HPDE6-E6E7 (cell line): Measurements from ENCODE around the gene TOMT.
A peak's percentile ranks its signal among the peaks of the same experiment; 100 is the strongest.
"Not testable (repeated sequence)": the region's sequence is repeated elsewhere in the genome, so short reads cannot be mapped to it uniquely, and the experiment has no call there.

Experiments used
- DNase-seq: peaks from one replicate; pipeline ENCODE4 v3.0.0; 2011; ENCODE audit warnings: missing footprints; ENCODE audit errors: extremely low spot score

The TOMT gene

DNA sequence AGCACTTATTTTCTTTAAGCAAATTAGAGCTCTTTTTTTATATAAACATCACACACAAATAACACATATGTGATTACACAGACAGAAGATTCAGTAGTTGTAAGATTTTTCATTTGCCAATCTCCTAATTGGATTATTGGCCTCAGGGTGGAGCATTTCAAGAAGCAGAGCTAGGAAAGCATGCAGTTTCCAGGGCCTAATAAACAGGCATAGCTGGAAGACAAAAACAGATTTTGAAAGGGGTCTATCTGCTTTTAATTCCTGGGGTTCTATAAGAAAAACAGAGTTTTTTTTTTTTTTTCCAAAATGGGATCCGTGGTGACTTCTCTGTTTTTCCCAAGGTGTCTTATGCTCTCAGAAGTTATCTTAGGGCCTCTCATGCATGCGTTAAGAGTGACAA lies 22.2 kb downstream of the TOMT start:
- DNase-seq = no peak

DNA sequence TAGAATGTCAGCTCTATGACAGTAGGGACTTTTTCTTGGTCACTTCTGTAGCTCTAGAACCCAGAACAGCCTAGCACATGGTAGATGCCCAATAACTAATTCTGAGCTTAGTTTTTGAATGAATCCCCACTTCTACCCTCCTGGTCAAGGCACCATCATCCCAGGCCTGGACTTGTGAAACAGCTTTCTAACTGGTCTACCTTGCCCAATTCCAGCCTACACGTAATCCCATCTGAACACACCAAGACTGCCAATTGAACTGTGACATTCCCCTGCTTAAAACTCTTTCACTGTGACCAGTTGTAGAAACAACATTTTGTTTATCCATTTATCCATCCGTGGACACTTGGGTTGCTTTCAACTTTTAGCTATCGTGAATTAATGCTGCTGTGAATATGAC lies 23.7 kb downstream of the TOMT start:
- no peak for DNase-seq

DNA sequence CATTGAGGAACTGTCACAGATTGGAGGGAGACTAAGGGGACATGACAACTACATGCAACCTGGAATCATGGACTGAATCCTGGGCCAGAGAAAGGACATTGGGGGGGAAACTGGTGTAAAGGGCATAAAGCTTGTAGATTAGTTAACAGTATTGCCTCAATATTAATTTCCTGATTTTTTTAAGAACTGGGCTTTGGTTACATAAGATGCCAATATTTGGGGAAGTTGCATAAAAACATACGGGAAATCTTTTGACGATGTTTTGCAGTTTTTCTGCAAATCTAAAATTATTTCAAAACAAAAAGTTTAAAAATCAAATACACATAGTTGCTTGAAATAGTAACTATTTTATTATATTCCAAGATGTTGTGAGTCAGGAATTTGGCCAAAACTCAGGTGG lies 26.9 kb downstream of the TOMT start:
- DNase-seq = no peak

DNA sequence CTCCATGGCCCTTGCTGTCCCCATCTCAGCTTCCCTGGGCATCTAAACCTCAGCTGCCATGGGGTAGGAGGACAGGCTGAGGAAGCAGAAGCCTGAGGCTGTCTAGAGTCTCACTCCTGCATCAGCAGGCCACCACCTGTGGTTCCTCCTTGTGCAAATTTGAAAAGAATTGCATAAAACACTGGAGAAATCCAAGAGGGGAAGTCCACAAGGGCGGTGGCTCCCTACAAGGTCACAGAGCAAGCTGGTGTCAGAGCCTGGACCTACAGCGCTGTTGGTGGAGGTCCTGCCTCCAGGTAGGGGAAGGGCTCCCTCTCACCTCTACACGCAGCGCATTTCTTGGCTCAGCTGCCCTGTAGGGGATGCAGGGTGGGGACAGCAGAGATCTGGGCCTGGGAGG lies 29.7 kb downstream of the TOMT start, which contains the start of gene FOLR3:
FOLR3 (plus strand) TSS at position 253 of the 400 bp plus-strand sequence. CDS start 228 bp downstream, outside the sequence.
- DNase-seq = not testable (repeated sequence)

DNA sequence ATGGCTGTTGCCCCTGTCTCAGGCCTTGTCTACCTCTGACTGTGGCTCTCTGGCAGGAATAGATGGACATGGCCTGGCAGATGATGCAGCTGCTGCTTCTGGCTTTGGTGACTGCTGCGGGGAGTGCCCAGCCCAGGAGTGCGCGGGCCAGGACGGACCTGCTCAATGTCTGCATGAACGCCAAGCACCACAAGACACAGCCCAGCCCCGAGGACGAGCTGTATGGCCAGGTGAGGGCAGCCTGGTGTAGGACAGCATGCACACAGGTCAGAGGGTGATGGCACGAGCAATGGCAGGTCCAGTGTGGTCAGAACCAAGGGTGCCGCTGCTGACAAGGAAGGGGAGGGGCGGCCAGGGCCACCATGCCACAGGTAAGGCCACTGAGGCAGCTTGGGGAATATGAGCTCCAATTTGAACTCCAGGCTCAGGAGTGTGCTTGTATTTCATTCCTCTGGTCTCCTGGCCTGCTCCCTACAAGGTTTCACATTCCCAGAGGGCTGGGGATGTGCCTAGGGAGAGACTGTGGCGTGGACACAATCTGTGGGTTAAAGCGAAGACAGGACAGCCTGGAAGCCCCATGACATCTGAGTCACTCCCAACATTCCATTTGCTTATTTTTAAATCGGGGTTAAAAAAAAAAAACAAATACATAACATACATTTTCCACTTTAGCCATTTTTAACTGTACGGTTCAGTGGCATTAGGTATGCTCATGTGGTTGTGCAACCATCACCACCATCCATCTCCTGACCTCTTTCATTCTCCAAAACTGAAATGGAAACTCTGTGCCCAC lies 30.4 kb downstream of the TOMT start:
- no peak for DNase-seq

DNA sequence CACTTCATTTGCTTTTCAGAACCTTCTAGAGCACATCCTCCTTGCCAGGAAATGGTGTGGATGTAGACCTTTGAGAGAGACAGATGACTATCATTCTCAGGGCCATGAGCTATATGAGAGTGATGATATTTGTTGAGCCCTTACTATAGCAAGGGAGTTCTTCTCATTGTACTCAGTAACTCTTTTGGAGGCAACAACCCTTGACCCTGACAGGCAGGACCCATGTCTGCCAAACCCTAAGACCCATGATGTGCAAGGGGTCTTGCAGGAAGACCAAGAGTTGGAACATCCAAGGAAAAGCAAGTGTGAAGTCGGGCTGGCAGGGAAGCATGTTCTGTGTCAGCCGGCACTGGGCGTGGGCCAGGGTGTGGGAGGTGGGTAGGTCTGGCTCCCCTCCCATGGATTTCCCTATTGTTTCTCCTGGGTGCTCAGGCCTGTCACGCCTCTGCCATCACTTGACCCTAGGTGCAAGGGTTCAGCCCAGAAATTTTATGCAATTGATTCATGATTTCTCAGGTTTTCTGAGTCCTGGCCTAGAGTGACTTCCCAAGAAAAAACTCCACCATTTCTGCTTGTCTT lies 31.0 kb downstream of the TOMT start:
- no peak for DNase-seq

DNA sequence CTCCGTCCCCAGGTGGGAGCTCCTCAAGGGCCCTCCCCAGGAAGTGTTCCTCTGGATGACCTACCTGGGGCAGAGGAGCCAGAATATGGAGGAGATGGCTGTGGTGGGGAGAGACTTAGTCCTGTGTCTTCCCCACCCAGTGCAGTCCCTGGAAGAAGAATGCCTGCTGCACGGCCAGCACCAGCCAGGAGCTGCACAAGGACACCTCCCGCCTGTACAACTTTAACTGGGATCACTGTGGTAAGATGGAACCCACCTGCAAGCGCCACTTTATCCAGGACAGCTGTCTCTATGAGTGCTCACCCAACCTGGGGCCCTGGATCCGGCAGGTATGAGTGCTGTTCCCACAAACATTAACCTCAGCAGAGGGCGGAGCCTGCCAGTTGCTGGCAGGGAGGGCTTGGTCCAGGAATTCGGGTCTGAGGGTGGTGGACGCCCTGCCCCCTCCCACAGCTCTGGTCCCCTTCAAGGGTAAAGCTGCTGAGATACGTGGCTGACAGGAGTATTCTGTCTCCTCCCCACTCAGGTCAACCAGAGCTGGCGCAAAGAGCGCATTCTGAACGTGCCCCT lies 33.2 kb downstream of the TOMT start:
- no peak for DNase-seq

DNA sequence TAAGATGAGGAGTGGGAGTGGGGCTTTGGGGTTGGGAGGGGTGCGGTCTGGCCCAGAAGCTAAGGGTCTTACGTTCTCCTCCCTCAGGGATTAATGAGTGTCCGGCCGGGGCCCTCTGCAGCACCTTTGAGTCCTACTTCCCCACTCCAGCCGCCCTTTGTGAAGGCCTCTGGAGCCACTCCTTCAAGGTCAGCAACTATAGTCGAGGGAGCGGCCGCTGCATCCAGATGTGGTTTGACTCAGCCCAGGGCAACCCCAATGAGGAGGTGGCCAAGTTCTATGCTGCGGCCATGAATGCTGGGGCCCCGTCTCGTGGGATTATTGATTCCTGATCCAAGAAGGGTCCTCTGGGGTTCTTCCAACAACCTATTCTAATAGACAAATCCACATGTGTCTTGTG lies 33.8 kb downstream of the TOMT start:
- DNase-seq = no peak

DNA sequence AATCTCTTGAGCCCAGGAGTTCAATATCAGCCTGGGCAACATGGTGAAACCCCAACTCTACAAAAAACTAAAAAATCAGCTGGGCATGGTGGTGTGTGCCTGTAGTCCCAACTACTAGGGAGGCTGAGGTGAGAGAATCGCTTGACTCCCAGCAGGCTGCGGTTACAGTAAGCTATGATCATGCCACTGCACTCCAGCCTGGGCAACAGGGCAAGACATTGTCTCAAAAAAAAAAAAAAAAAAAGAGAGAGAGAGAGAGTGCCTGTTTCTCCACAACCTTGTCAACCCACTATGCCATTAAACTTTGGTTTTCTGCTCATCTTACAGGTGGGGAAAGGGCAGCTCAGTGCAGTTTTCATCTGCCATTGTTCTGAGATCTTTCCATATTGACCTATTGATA lies 34.9 kb downstream of the TOMT start:
- DNase-seq = no peak

DNA sequence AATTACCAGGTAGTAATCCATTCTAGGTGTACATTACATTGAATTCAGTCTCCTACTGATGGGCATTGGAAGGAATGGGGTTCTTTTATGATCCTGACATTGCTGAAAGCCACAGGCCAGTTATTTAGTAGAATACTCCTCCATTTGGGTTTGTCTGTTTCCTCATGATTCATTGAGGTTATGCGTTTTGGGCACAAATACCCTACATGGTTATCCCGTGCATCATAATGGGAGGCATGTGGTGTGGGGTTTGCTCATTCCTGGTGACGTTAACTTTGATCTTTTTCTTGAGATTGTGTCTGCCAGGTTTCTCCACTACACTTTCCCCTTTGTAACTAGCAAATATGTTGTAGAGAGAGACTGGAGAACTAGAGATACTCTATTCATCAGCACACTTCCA lies 35.3 kb downstream of the TOMT start:
- peak; percentile 70 for DNase-seq

DNA sequence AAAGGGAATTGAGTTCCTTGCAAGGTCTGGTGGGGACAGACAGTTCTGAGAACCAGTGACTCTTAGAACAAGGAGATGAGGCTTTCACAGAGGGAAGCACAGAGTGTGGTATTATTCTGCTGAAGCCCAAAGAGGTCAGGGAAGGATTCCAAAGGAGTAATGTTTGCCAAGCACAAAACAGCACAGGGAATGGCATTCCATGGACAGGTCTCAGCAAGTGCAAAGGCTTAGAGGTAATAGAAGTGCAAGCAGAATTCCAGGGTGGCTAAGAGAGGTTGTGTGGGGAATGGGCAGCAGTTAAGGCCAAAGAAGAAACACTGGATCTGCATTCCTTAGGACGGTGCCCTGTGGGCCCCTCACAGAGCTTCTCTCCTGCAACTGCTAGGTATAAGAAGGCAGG lies 36.4 kb downstream of the TOMT start:
- DNase-seq = not testable (repeated sequence)

DNA sequence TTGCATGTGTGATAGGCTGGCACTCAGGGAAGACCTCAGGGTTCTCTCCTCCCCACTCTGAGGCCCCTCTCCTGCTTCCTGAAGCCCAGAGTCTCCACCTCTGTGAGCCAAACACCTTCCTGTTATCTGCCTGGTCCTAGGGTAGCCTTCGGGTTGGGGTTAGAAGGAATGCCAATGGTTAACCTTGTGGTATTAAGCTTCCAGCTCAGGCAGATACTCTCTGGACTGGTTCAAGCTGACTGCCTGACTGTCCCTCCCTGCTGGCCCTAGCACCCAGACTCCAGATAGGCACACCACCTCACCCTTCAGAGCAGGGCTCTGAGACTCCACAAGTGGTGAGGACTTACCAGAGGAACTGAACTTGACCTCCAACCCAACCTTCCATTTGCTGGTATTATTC lies 36.8 kb downstream of the TOMT start:
- not testable (repeated sequence) for DNase-seq

DNA sequence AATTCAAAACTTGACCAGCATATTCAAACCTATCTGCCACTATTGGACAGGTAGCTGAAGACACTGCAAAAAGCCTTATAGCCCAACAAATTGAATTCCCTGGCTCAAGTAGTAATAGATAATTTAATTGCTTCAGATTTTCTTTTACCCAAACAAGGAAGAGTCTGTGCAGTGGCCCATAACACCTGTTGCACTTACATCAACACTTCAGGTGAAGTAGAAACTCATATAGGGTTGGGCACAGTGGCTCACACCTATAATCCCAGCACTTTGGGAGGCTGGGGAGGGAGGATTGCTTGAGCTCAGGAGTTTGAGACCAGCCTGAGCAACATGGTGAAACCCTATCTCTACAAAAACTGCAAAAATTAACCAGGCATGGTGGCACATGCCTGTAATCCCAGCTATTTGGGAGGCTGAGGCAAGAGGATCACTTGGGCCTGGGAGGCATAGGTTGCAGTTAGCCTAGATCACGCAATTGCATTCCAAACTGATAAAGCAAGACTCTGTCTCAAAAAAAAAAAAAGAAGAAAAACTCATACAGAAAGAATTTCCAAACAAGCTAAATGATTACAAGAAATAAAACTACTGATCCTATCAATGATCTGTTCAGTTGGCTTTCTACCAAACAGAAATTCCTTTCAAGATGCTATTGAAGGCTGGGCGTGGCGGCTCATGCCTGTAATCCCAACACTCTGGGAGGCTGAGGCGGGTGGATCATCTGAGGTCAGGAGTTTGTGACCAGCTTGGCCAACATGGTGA lies 39.3 kb downstream of the TOMT start:
- DNase-seq = no peak

DNA sequence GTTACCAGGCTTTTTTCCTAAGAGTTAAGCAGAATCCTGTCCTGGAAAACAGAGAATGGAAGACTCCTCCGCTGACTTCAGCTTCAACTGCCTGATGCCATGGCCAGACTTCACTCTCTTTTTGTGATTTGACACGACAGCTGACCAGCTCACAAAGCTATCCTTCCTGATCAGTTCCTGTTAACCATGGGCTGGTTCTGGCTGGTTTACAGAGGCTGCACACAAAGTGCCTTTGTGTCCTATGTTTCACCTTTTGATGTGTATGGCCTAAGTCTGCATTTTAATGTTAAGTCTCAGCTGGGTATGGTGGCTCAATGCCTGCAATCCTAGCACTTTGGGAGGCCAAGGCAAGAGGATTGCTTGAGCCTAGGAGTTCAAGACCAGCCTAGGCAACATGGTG lies 40.9 kb downstream of the TOMT start:
- DNase-seq = no peak

DNA sequence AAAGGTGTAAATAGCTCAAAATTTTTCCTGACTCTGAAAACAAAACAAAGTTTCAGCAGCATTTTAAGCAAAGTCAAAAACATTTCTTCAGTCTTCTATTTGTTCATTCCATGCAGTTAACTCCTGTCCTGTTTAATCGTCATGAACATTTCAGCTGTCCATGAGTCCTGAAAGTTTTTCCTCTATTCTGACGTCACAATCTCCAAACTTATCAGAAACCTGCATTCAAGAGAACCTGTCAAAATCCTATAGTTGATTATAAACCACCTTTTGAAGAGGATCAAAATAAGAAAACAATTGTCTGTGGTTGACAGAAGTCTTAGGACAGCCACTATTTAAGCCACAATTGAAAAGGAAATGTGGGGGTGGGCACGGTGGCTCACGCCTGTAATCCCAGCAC lies 45.2 kb downstream of the TOMT start:
- DNase-seq = no peak

DNA sequence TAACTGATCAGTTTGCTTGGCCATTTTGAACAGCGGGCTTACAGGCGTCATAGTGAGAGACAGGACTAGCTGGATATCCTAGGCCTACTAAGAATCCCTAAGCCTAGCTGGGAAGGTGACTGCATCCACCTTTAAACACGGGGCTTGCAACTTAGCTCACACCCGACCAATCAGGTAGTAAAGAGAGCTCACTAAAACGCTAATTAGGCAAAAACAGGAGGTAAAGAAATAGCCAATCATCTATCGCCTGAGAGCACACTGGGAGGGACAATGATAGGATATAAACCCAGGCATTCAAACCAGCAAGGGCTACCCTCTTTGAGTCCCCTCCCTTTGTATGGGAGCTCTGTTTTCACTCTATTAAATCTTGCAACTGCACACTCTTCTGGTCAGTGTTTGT lies 48.1 kb downstream of the TOMT start:
- not testable (repeated sequence) for DNase-seq

DNA sequence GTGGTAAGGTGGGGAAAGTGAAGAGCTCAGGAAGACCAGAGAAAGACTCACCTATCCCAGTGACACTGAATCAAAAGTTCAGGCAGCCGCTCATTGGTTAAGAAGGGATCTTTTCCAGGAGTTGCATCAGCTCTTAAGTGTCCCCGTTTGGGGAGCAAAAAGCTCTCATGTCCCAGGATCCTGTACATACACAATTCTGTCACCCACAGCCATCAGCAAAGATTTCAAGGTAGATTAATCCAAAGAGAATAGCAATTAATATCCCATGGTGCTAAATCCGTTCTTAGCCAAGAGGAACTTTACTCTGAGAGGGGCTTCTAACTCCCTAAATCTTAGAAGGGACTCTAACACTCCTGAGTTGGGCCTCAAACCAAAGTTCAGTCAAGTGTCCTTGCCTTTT lies 49.1 kb downstream of the TOMT start:
- DNase-seq = no peak

DNA sequence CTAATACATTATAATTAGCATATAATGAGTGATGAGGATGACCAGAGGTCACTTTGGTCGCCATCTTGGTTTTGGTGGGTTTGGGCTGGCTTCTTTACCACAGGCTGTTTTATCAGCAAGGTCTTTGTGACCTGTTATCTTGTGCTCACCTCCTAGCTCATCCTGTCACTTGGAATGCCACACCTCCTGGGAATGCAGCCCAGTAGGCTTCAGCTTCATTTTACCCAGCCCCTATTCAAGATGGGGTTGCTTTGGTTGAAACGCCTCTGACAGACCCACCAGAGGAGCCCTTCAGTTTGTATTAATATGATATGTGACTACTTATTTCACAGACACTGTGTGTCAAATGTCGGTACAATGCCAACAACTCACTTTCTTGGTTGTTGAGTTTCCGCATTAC lies 50.0 kb downstream of the TOMT start:
- no peak for DNase-seq

DNA sequence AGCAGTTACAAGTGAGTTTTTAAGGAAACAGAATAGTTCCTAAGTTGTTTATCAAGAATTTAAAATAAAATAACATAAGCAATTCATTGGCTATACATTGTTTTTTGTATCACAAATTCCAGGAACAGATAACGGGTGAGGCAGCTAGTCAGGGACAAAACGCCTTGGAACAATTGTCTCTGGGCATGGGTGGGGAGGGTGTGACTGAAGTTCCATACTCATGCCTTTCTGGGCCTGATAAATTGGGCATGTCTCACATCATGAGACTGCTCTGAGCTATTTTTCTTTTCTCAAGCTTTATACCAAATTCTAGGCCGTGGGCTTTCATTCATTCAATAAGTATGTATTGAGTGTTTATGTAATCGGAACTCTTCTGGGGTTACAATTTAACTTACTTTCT lies 51.4 kb downstream of the TOMT start:
- no peak for DNase-seq
